NCI-H2227 treated with DMSO at 0.1 percent for 48 hours (cell line): ENCODE data around the gene MAPK8IP1.

Experiments
- DNase-seq: peaks from one replicate; lab custom pipeline; 2025; lab: John Stamatoyannopoulos, UW

MAPK8IP1 gene

GRCh38 chr11:45926536-45927331, 41.3 kb downstream of the MAPK8IP1 start:
- DNase-seq, result no peak

- DNase-seq, result no peak
Measured at GRCh38 chr11:45927332-45927683, 41.9 kb downstream of the MAPK8IP1 start.

GRCh38 chr11:45927684-45928413, 42.4 kb downstream of the MAPK8IP1 start:
- no peak for DNase-seq

GRCh38 chr11:45928535-45929215, 43.2 kb downstream of the MAPK8IP1 start:
- no peak for DNase-seq

GRCh38 chr11:45929486-45930030, 44.1 kb downstream of the MAPK8IP1 start:
- DNase-seq, result no peak

GRCh38 chr11:45930031-45930794, 44.8 kb downstream of the MAPK8IP1 start:
- DNase-seq, result no peak

- no peak for DNase-seq
Measured at GRCh38 chr11:45930951-45931570, 45.6 kb downstream of the MAPK8IP1 start.

- no peak for DNase-seq
Measured at GRCh38 chr11:45931739-45932138, 46.3 kb downstream of the MAPK8IP1 start.

- DNase-seq, result no peak
Measured at GRCh38 chr11:45932217-45932616, 46.8 kb downstream of the MAPK8IP1 start.

- DNase-seq, result no peak
Measured at GRCh38 chr11:45933131-45933831, 47.8 kb downstream of the MAPK8IP1 start.

GRCh38 chr11:45933846-45934579, 48.6 kb downstream of the MAPK8IP1 start:
- DNase-seq, result no peak

- DNase-seq, result no peak
Measured at GRCh38 chr11:45934580-45935318, 49.3 kb downstream of the MAPK8IP1 start.

- no peak for DNase-seq
Measured at GRCh38 chr11:45935349-45936064, 50.1 kb downstream of the MAPK8IP1 start.

- DNase-seq, result no peak
Measured at GRCh38 chr11:45936511-45937054, 51.1 kb downstream of the MAPK8IP1 start.

- no peak for DNase-seq
Measured at GRCh38 chr11:45937916-45938315, 52.5 kb downstream of the MAPK8IP1 start.

- no peak for DNase-seq
Measured at GRCh38 chr11:45939836-45940235, 54.4 kb downstream of the MAPK8IP1 start.

GRCh38 chr11:45941285-45941684, 55.8 kb downstream of the MAPK8IP1 start:
- DNase-seq, result no peak

GRCh38 chr11:45942381-45942780, 56.9 kb downstream of the MAPK8IP1 start:
- DNase-seq, result no peak
